HG02852 (cell line): ENCODE results near the gene CTXN1.
A peak's percentile ranks its signal among the peaks of the same experiment; 100 is the strongest.
"Not testable (repeated sequence)": the region's sequence is repeated elsewhere in the genome, so short reads cannot be mapped to it uniquely, and the experiment has no call there.

Source experiments
- ATAC-seq: cut with Tn5 transposase; IDR thresholded peaks from one replicate; pipeline ENCODE4 v1.9.1; 2021; ENCODE audit warnings: mild to moderate bottlenecking, moderate library complexity; ENCODE audit not compliant: unreplicated experiment

Gene CTXN1

DNA sequence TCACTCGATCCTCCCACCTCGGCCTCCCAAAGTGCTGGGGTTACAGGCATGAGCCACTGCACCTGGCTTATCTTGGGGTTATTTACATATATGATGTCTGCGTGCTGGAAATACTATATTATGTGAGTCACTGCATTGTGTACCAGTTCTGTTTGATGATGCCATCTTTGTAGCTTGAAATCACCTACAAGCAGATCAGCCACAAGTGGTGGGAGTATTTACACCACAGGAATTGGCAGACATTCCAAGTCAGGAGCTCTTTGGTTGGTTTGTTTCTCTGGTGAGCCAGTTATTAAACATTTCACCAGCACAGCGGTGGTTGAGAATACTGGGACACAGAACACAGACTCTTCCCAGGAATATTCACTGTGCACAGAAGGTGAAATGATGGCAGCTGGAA lies 22.0 kb upstream of the CTXN1 start:
- no peak for ATAC-seq

DNA sequence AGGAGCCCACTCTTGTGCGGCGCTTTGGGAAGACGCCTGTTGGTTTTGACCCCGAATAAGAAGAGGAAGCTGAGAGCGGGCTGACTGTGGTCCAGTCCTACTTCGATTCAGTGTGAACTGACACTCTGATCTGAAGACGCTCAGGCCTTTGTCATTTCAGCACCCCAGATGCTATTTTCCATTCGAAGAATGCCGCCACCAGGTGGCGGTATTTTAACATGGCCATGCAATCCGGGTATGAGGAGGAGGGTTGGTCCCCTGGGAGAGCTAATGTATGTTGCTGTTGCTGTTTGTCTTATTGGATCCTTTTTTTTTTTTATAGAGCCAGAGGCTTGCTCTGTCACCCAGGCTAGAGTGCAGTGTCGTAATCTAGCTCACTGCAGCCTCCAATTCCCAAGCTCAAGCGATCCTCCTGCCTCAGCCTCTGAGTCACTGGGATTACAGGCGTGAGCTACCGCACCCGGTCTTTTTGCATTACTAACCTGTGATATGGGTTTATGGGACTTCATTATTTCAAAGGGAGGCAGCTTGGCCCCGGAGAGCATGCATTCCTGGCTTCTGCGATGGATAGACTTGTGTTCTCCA lies 18.3 kb upstream of the CTXN1 start:
- peak; percentile 27 for ATAC-seq

DNA sequence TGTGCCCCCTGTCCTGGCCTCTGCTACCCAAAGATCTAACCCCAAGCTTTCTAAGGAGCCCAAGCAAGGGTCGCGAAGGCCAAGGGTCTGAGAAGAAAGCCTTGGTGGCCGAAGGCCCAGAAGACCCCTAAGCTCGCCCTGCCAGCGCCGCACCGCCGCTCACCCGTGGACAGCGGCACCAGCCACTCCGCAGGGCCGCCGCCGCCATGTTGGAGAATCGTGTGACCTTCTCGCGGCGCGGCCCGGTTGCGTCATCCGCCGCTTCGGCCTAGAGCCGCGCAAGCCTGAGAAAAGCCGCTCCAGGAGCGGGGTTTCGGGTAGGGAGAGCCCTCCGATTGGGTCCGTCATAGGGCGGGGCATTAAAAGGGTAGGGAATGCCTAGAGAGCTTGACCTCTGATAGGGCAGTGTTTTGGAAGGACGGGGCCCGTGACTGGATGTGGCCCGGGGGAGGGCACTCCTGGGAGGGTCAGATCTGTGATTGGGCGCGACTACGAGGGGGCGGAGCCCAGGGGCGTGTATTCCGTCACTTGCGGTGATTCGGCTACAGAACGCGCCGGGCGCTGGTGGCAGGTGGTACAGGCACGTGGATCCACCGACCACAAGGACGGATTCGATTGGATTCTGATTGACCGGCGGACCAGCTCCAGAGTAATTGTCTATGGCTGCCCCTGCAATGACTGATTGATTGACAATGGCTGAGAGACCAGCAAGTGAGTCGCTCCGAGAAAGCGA lies 17.7 kb upstream of the CTXN1 start, which contains the start of gene TIMM44:
TSS of gene TIMM44 (minus strand) at position 223 of the 733 bp plus-strand sequence. CDS start at position 208, 15 bp downstream.
- peak; percentile 94 for ATAC-seq

DNA sequence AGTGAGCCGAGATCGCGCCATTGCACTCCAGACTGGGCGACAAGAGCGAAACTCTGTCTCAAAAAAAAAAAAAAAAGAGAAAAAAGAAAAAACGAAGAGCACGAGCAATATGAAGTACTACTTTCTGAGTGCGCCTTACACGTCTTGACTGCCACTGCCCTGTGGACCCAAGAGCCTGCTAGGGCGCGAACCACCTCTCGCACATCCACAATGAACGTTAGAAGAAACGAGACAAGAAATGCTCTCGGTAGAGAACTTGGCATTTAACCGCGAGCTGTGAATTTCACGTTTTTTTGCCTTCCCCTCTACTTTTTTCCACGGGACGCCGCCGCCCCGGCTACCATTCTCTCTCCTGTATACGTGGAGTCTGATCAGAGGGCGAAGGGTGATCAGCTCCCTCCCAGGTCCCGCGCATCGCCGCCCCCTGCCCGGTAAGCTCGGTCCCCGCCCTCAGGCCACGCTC lies 17.1 kb upstream of the CTXN1 start:
- peak; percentile 9 for ATAC-seq

DNA sequence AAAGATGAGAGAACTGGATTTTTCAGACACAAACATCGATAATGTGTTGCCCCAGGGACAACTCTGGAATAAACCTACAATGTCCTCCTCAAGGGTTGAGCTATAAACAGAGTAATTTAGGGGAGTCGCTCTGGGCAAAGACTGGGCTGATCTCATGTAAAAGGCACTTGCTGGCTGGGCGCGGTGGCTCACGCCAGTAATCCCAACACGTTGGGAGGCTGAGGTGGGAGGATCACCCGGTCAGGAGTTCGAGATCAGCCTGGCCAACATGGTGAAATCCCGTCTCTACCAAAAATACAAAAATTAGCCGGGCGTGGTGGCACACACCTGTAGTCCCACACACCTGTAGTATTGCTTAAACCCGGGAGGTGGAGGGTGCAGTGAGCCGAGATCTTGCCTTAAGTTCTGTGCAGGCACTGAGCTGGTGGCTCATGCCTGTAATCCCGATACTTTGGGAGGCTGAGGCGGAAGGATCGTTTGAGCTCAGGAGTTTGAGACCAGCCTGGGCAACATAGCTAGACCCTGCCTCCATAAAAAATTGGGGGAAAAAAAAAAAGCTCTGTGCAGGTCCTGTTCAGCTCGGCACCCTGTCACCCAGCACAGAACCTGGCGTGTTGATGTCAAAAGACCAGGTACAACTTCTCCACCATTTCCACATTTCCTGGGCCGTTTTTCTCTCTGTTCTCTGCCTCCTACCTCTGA lies 16.1 kb upstream of the CTXN1 start:
- ATAC-seq: no peak

DNA sequence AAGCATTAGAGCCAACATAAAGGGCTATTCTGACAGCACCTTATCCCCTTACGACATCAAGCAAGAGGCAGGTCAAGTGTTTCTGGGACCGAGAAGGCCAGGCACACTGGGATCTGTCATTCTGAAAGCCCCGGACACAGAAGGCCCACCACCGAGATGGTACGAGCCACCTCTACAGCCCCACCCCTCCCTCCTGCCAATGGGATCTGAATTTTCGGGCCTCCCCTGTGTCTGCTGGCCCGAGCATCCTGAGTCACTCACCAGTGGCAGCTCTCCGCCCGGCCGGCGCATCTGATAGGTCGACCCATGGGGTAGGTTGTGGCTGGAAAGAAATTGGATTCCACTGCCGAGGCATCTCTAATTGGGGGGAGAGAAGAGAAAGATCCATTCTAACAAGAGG lies 14.9 kb upstream of the CTXN1 start:
- no peak for ATAC-seq

DNA sequence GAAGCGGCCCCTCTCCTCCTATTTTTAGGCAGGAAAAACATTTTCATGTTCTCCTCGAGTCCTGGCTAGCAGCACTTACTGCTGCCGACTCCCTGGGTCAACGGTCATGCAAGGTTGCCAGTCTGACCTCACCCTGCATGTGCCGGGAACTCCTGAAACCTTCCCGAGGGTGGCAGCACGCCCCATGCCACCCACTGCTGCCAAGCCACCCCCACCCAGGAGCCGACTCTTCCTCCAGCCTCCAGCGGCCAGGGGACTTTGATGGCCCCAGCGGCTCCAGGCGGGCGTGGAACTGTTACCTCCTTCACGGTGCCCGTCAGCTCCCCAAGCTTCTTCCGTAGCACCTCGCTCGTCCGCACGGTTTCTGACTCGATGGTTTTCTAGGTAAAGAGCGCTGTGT lies 8.8 kb upstream of the CTXN1 start:
- ATAC-seq: no peak

DNA sequence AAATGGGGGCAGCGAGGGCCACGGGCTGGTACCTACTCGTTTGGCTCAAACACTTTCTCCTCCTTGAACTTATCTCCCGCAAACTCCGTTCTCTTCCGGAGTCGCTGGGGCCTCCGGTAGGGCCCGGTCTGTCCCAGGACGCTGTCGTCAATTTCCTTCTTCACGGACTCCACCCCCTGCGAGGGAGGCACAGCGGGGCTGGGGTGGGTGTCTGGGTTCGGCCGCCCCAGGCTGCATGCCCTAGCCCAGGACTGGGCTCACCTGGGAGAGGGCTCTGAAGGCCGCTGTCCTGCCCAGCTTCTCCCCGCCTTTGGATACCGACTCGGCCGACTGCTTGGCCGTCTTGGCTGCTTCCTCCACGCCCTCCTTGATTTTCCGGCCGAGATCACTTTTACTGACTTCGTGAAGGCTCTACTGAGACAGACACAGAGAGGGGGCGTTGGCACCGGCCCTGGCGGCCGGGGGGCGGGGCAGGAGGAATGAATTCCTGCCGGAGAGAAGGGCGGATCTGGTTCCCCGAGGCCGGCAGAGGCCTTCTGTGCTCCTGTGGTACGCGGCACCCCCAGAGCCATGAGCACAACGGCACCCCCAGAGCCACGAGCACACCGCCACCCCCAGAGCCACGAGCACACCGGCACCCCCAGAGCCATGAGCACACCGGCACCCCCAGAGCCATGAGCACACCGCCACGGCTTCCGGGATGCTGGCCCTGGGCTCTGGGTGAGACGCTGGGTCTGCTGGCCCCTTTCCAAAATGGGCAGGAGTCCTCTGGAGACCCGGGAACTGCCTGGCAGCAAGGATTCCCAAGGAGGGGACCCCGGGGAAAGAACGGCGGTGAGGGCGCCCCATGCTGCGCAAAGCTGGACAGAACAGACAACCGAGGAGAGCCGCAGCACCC lies 8.1 kb upstream of the CTXN1 start:
- ATAC-seq: no peak

DNA sequence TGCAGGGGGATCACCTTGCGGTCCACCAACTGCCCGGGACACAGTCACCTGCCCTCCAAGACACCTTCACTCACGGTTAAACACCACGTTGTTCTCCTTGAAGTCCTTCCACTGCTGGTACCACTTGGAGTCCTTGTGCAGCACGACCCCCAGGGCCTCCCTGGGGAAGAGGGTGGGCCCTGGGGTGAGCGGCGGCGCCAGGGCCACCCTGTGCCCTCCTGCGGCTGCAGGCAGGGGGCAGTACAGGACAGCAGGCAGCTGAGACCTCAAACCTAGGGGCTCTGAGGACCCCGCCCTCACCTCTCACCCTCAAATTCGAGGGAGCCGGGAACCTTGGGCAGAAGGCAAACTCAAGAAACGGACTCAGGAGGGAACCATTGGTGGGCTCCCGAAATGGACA lies 7.5 kb upstream of the CTXN1 start:
- ATAC-seq: no peak

DNA sequence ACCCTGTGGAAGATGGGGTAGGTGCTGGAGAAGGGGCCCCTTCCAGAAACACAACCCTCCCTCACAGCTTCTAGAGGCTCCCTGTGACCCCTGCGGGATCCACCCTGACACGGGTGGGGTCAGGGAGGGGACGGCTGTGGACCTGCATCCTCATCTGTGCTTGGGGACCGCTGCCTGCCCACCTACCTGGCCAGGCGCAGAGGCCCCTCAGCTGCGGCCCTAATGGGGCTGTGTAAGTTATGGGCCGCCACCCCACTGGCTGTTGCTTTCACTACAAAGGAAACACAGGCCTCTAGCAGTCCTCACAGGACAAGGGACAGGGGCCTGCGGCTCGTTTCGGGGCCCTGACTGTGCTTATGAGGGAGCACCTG lies 7.0 kb upstream of the CTXN1 start:
- no peak for ATAC-seq

DNA sequence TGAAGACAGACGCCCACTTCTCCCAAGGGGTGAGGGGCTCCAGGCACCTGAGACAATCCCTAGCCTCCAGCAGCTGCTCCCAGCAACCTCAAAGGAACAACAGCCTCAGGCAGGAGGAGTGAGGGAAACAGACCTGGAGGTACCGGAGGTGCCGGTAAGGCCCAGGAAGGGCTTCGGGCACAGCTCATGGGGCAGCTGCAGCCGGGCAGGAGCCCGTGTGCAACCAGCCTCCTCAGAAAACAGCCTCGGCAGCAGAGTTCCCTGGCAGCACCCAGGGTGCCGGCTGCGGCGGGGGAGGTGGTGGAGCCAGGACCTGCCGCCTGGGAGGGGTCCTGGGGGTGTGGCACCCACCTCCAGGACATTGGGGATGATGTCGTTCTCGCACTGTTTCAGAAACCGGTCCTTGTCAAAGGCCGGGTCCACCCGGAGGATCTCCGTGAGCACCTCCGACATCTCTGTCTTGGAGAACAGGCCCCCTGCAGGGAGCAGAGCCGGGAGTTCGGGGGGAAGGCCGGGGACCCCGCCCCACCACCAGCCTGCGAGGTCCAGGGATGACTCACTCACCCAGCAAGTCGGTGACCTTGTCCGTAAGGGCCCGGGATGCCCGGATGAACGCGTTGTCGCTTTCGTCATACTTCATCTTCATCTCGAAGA lies 6.5 kb upstream of the CTXN1 start:
- no peak for ATAC-seq

DNA sequence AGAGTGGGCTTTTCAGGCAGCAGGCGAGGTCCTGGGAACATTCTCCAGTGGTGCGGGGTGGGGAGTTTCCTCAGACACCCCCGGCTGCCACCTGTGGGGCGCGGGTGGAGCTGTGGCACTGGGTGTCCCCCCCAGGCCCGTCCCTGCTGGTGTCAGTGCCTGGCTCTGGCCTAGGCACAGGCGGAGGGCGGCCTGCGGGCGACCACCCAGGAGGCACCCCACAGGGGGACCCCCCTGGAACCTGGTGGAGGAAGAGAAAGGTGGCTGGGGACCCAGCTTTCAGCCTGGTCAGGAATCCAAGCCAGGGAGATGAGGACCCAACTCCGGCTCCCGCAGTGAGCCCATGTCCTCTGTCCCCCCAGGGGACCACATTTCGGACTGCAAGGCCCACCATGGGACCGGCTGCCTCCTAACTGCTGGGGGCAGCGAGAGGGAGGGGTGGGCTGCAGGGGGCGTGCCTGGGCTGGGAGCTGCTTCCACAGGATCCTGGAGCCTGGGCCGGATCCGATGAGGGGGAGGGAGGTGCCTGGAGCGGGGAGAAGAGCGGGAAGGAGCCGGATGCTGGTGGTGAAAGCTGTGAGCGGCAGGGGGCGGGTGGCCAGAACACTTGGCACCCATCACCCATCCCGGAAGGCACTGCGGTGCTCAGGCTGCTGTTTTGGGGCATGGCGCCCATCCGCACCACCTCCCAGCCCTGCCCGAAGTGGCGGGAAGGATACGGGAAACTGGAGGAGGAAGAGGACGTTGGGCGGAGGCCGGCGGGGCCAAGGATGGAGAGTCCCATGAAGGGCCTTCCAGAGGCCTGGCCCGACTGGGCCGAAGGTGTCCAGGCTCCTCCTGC lies 5.5 kb upstream of the CTXN1 start:
- ATAC-seq: no peak

DNA sequence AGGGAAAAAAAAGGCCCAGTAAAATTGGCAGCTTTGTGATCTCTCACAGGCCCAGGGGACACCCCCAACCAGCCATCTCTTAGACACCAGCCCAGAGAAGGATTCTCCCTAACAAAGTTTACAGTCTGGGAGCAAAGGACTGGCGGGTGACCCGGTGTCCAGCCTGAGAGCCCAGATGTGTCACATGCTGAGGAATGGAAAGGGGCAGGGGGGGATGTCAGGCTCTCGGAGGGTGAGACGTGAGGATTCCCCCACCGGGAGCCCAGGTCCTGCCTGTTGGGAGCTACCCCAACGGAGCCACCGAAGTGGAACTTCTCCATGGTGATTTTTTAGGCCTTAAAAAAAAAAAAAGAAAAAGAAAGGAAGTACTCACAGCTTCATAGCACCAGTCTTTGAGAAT lies 4.8 kb upstream of the CTXN1 start:
- ATAC-seq: no peak

DNA sequence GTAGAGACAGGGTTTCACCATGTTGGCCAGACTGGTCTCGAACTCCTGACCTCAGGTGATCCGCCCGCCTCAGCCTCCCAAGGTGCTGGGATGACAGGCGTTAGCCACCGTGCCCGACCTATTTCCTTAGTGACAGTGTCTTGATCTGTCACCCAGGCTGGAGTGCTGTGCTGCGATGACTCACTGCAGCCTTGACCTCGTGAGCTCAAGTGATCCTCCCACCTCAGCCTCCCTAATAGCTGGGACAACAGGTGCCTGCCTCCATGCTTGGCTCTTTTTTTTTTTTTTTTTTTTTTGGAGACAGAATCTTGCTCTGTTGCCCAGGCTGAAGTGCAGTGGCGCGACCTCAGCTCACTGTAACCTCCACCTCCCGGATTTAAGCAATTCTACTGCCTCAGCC lies 4.1 kb upstream of the CTXN1 start:
- not testable (repeated sequence) for ATAC-seq

DNA sequence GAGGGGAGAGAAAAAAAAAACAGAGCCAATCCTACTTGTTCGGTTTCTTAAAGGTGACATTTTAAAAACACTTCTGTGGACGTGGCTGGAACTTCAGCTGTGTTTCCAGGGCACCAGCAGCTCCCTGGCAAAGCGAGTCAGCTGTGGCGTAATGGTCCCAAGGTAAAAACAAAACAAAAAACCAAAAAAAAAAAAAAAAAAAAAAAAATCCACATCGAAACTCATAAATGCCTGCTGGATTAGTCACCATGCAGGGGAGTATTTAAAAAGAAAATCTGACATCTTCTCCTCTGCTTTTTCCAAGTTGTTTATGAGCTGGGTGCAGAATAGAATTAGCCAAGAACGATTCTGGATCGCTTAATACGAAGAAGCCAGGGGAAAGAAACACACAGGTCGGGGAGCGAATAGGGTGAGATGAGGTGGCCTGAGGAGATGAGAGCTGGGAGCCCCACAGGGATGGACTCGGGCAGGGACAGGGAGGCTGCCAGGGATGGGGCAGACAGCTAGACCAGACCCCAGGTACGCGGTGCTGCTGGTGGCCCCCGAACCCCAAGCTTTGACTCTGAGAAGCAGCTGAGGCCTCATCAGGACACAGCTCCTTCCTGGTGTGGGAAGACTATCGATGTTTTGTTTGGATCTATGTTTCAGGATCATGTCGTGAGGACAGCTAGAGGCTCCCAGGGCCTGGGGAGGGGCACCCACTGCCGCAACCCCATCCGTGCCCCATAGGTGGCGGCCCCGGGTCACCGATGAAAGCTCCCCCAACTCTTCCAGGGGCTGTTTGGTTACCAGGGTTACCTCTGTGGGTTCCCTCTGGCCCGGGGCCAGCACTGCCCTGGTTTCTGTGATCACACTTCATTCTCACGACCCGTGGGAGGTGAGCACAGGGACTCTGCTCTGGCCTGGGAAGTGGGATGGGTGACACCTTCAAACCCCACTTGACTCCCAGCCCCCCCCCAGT lies 3.1 kb upstream of the CTXN1 start:
- ATAC-seq: no peak

DNA sequence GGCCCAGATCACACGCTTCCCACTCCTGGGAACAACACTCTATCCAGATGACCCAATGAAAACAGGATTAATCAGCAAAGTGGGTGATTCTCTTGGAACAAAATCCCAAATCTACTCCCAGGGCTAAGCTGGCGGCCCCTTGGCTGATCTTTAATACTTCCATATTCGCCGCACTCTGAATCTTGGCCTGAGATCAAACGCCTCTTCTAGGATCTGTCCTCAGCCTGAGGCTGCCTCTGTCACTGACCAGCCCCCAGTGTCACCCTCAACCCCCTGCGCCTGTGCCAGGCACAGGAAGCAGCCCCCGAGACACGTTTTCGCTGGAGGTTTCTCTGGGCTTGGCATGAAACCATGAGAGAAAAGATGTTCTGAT lies 2.4 kb upstream of the CTXN1 start:
- no peak for ATAC-seq

DNA sequence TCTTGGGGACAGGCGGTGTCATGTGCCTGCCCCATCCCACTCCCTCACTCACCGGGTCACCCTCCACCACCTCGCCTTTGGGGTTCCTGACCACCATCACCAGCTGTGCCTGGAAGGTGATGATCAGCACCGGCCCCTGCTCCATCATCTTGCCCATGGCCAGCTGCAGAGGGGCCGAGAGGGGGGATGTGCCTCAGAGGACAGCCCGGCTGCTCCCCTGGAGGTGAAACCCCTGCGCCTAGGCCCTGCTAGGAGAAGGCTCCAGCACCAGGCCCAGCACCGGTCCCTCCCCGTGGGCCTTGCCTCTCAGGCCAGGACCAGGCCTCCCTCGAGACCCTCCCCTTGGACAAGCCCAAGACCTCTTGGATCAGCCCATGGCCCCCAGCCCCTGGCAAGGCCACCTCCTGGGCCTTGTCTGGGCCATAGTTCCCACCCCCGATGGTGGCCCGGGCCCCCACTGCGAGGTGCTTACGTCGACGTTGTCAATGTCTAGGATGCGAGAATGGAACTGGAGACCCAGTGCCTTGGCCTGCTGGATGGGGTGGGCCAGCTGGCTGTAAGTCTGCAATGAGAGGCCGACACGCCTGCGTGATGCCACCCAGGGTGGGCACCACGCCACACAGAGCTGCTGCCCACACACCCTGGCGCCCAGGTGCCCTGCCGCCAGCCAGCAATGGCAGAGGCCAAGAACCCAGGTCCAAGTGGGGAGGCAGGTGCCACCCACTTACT lies 1.8 kb upstream of the CTXN1 start:
- ATAC-seq: no peak
